Suprapubic skin (tissue), 3 donors: ENCODE measurements around the gene PDXP.

Source experiments
- POLR2AphosphoS5 ChIP-seq, 3 donors: sonication (generic); formaldehyde crosslinking; IDR thresholded peaks; one replicate each; pipeline ENCODE4 v1.6.1; 2017; ENCODE audit warnings: antibody characterized with exemption in 3 of 3
- TF ChIP-seq, protein P1 (sequence below), 2 donors: fragments of 200-600 bp in 1 of 2; fragments of 450-650 bp in 1 of 2; sonication (generic) in 1 of 2; IDR thresholded peaks; one replicate each; pipeline ENCODE4 v1.5.1; 2016 to 2019; ENCODE audit warnings: antibody characterized with exemption in 2 of 2, mild to moderate bottlenecking in 1 of 2, moderate library complexity in 1 of 2

DNA sequence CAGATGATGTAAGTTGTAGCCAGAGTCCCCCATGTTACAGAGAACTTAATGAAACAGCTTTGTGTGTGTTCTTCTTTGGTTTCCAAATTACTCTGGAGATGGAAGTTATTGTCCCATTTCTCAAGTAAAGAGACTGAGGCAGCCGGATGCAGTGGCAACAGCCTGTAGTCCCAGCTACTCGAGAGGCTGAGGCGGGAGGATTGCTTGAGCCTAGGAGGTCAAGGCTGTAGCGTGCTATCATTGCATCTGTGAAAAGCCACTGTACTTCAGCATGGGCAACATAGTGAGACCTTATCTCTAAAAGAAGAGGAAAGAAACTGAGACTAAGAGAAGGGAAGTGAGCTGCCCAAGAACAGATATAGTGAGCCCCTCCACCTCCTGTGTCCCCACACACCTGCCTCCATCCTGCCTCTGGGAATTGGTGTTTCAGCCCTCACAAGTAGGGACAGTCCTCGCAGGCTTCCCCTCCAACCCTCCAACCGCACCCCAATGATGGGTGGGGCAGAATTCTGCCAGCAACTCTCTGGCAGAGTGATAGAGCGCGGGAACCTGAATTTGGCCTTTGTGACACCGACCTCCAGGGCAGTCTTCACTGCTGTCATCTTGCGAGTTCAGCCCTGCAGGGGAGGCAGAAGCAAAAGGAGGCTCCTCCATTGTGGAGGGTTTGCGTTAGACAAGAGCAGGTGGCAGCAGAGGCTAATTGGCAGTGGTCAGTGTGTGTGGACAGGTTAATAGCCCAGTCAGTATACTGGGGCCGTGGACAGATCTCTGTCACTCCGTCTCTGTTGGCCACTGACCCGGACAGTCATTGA is 1.6 kb downstream of the PDXP start:
- TF ChIP-seq POLR2AphosphoS5 (IDR thresholded peaks at IDR 0.05) = no peak
- TF ChIP-seq, protein P1, sequence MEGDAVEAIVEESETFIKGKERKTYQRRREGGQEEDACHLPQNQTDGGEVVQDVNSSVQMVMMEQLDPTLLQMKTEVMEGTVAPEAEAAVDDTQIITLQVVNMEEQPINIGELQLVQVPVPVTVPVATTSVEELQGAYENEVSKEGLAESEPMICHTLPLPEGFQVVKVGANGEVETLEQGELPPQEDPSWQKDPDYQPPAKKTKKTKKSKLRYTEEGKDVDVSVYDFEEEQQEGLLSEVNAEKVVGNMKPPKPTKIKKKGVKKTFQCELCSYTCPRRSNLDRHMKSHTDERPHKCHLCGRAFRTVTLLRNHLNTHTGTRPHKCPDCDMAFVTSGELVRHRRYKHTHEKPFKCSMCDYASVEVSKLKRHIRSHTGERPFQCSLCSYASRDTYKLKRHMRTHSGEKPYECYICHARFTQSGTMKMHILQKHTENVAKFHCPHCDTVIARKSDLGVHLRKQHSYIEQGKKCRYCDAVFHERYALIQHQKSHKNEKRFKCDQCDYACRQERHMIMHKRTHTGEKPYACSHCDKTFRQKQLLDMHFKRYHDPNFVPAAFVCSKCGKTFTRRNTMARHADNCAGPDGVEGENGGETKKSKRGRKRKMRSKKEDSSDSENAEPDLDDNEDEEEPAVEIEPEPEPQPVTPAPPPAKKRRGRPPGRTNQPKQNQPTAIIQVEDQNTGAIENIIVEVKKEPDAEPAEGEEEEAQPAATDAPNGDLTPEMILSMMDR (IDR thresholded peaks at IDR 0.05) = no peak
